ENCODE data around the gene KCNN3. TPM values are rescaled to one million over a fixed set of nuclear protein-coding genes. Genes with fewer than 3 reads are reported as not detected.

The KCNN3 gene
- total RNA-seq, result 1 to 10 TPM; 3.5 to 5.6 (median 4.4) TPM

GRCh38 chr1:154870115-154870571 lies at the start of gene KCNN3:
Gene KCNN3, minus strand, starts transcription at chr1:154870281. Its CDS starts 317 bp downstream, at chr1:154869964.
- TF ChIP-seq CTCF (IDR thresholded peaks at IDR 0.05) (peak in 1 of 6 experiments; percentile 3), POLR2A (IDR thresholded peaks at IDR 0.05) (peak in 1 of 2 donors; percentile 83)
- peak; percentile 96 to 97 for DNase-seq
- H3K36me3 ChIP-seq, result no peaks in the 10 kb centered on the region
- H3K4me1 ChIP-seq, result peaks cover 16 to 24% of the 10 kb centered on the region in 2 donors
- intact Hi-C loops (cut with DNase I), result loop anchor here (10.0 kb wide), 1 partner anchor 115 kb away; no protein-coding TSS in a partner anchor
- peak within 1 kb of the TSS in 2 of 3 donors; percentile 21 to 38 for H3K4me3 ChIP-seq (replicated peaks in 1 of 3)
- no peaks in the 10 kb centered on the region for H3K27me3 ChIP-seq
- WGBS, 2 donors, result 0 to 1% methylated on average over 16 to 17 of the region's 17 CpGs
- no peaks in the 10 kb centered on the region for H3K9me3 ChIP-seq
- H3K27ac ChIP-seq, result peak within 1 kb of the TSS; percentile 10 to 49 (median 12)

GRCh38 chr1:154913273-154913672 lies 43.2 kb upstream of the KCNN3 start:
- intact Hi-C loops (cut with DNase I), result no loop called here
- 95% methylated on average over 3 of the region's 3 CpGs for WGBS, 2 donors
- TF ChIP-seq CTCF (IDR thresholded peaks at IDR 0.05) (no peak), POLR2A (IDR thresholded peaks at IDR 0.05) (no peak)
- H3K27ac ChIP-seq, result no peak overlapping the region
- H3K27me3 ChIP-seq, result no peaks in the 10 kb centered on the region
- DNase-seq, result no peak
- no peaks in the 10 kb centered on the region for H3K9me3 ChIP-seq
- H3K4me1 ChIP-seq, result no peaks in the 10 kb centered on the region
- H3K4me3 ChIP-seq (replicated peaks in 1 of 3), result no peak overlapping the region
- H3K36me3 ChIP-seq, result no peaks in the 10 kb centered on the region

GRCh38 chr1:154912755-154913154 lies 42.7 kb upstream of the KCNN3 start:
- WGBS, 2 donors, result 38 to 48% methylated on average over 2 of the region's 2 CpGs
- DNase-seq, result peak; percentile 49 to 71
- H3K9me3 ChIP-seq, result no peaks in the 10 kb centered on the region
- H3K36me3 ChIP-seq, result no peaks in the 10 kb centered on the region
- no peaks in the 10 kb centered on the region for H3K27me3 ChIP-seq
- intact Hi-C loops (cut with DNase I), result no loop called here
- no peak overlapping the region for H3K27ac ChIP-seq
- no peak overlapping the region for H3K4me3 ChIP-seq (replicated peaks in 1 of 3)
- no peak for TF ChIP-seq CTCF (IDR thresholded peaks at IDR 0.05)
- no peak for TF ChIP-seq POLR2A (IDR thresholded peaks at IDR 0.05)
- no peaks in the 10 kb centered on the region for H3K4me1 ChIP-seq

GRCh38 chr1:154911691-154912550 lies 41.8 kb upstream of the KCNN3 start:
- Histone ChIP-seq H3K27me3 (no peaks in the 10 kb centered on the region), H3K36me3 (no peaks in the 10 kb centered on the region), H3K27ac (no peak overlapping the region), H3K4me3 (replicated peaks in 1 of 3) (no peak overlapping the region), H3K9me3 (no peaks in the 10 kb centered on the region), H3K4me1 (no peaks in the 10 kb centered on the region)
- 85 to 90% methylated on average over 7 to 8 of the region's 8 CpGs for WGBS, 2 donors
- intact Hi-C loops (cut with DNase I), result no loop called here
- no peak for TF ChIP-seq POLR2A (IDR thresholded peaks at IDR 0.05)
- no peak for TF ChIP-seq CTCF (IDR thresholded peaks at IDR 0.05)
- DNase-seq, result peak in 1 of 2 donors; percentile 25

GRCh38 chr1:154910851-154911250 lies 40.8 kb upstream of the KCNN3 start:
- intact Hi-C loops (cut with DNase I), result no loop called here
- H3K36me3 ChIP-seq, result no peaks in the 10 kb centered on the region
- no peak overlapping the region for H3K27ac ChIP-seq
- no peak for DNase-seq
- no peak overlapping the region for H3K4me3 ChIP-seq (replicated peaks in 1 of 3)
- no peaks in the 10 kb centered on the region for H3K27me3 ChIP-seq
- 94 to 95% methylated on average over 5 of the region's 5 CpGs for WGBS, 2 donors
- H3K4me1 ChIP-seq, result no peaks in the 10 kb centered on the region
- no peaks in the 10 kb centered on the region for H3K9me3 ChIP-seq
- no peak for TF ChIP-seq POLR2A (IDR thresholded peaks at IDR 0.05)
- TF ChIP-seq CTCF (IDR thresholded peaks at IDR 0.05), result no peak
